Activated CD8-positive, alpha-beta memory T cell treated with anti-CD3 and anti-CD28 coated beads for 36 hours (primary cell): Measurements from ENCODE around the gene HEXB. TPM values are rescaled to one million over a fixed set of nuclear protein-coding genes. Genes with fewer than 3 reads are reported as not detected.

Source experiments
- total RNA-seq, 2 experiments: library from RNA; stranded (reverse); gene quantifications; one replicate each; pipeline ENCODE4 v1.2.3, GENCODE V29; 2021

HEXB gene
- total RNA-seq, 2 experiments from 2014 or later = 60.6 to 65.0 TPM

Other genes starting within 250 kb of the HEXB start
- under 1 TPM; 0.46 to 0.75 TPM for gene ENC1, start 44.5 kb upstream of the HEXB start, total RNA-seq
- 10 to 100 TPM; 31.7 to 37.0 TPM for gene GFM2, start 81.9 kb downstream of the HEXB start, total RNA-seq
- 100 to 1,000 TPM; 155 to 156 TPM for gene NSA2, start 82.0 kb downstream of the HEXB start, total RNA-seq
- 1 to 10 TPM; 8.3 to 9.2 TPM for gene FAM169A, start 181.2 kb downstream of the HEXB start, total RNA-seq